Parathyroid adenoma (tissue), 2 donors: ENCODE measurements around the gene KCNA5.

Experiments
- H2AFZ ChIP-seq: fragments of 300-600 bp; sonication (generic); one replicate; pipeline ENCODE4 v1.7.0; 2017; ENCODE audit warnings: antibody characterized with exemption, mild to moderate bottlenecking
- H3K27ac ChIP-seq: fragments of 300-600 bp; sonication (generic); one replicate; pipeline ENCODE4 v1.7.0; 2017
- H3K27me3 ChIP-seq: fragments of 300-600 bp; sonication (generic); one replicate; pipeline ENCODE4 v1.7.0; 2017; ENCODE audit warnings: low read length; ENCODE audit not compliant: control insufficient read depth, insufficient read depth
- H3K36me3 ChIP-seq: fragments of 300-600 bp; sonication (generic); one replicate; pipeline ENCODE4 v1.7.0; 2017; ENCODE audit warnings: low read length; ENCODE audit not compliant: control insufficient read depth, insufficient read depth
- H3K4me1 ChIP-seq: fragments of 300-600 bp; sonication (generic); one replicate; pipeline ENCODE4 v1.7.0; 2017; ENCODE audit warnings: control low read depth
- H3K4me2 ChIP-seq: fragments of 300-600 bp; sonication (generic); one replicate; pipeline ENCODE4 v1.7.0; 2017; ENCODE audit warnings: low read length
- H3K4me3 ChIP-seq: fragments of 300-600 bp; sonication (generic); one replicate; pipeline ENCODE4 v1.7.0; 2017; ENCODE audit warnings: low read depth, low read length
- H3K79me2 ChIP-seq: fragments of 300-600 bp; sonication (generic); one replicate; pipeline ENCODE4 v1.7.0; 2017; ENCODE audit warnings: control low read depth
- H3K9ac ChIP-seq: fragments of 300-600 bp; sonication (generic); one replicate; pipeline ENCODE4 v1.7.0; 2017; ENCODE audit warnings: mild to moderate bottlenecking
- H3K9me3 ChIP-seq: fragments of 300-600 bp; sonication (generic); one replicate; pipeline ENCODE4 v1.7.0; 2017; ENCODE audit warnings: low read length; ENCODE audit not compliant: control insufficient read depth
- CTCF ChIP-seq: fragments of 300-600 bp; sonication (generic); IDR thresholded peaks from one replicate; pipeline ENCODE4 v1.7.0; 2017; ENCODE audit warnings: antibody characterized with exemption, mild to moderate bottlenecking
- donor health status: primary hyperparathyroidism.

The KCNA5 gene

GRCh38 chr12:5064913-5065490 lies 21.3 kb downstream of the KCNA5 start:
- no peak for TF ChIP-seq CTCF
- Histone ChIP-seq H3K4me2 (no peak overlapping the region), H3K4me3 (no peak overlapping the region), H3K79me2 (no peaks in the 10 kb centered on the region), H3K27ac (no peak overlapping the region), H3K36me3 (no peaks in the 10 kb centered on the region), H3K9me3 (no peaks in the 10 kb centered on the region), H3K4me1 (no peaks in the 10 kb centered on the region), H3K27me3 (no peaks in the 10 kb centered on the region), H3K9ac (no peak overlapping the region), H2AFZ (no peak overlapping the region)

- H3K9me3 ChIP-seq: no peaks in the 10 kb centered on the region
- no peaks in the 10 kb centered on the region for H3K79me2 ChIP-seq
- no peak overlapping the region for H3K27ac ChIP-seq
- no peak overlapping the region for H2AFZ ChIP-seq
- H3K9ac ChIP-seq: no peak overlapping the region
- H3K4me3 ChIP-seq: no peak overlapping the region
- no peaks in the 10 kb centered on the region for H3K4me1 ChIP-seq
- H3K4me2 ChIP-seq: no peak overlapping the region
- H3K27me3 ChIP-seq: no peaks in the 10 kb centered on the region
- no peak for TF ChIP-seq CTCF
- H3K36me3 ChIP-seq: no peaks in the 10 kb centered on the region
Observed at GRCh38 chr12:5066251-5066650, 22.6 kb downstream of the KCNA5 start.

- no peak for TF ChIP-seq CTCF
- no peak overlapping the region for H2AFZ ChIP-seq
- no peak overlapping the region for H3K4me2 ChIP-seq
- no peak overlapping the region for H3K4me3 ChIP-seq
- no peaks in the 10 kb centered on the region for H3K4me1 ChIP-seq
- H3K79me2 ChIP-seq: no peaks in the 10 kb centered on the region
- H3K9me3 ChIP-seq: no peaks in the 10 kb centered on the region
- no peak overlapping the region for H3K9ac ChIP-seq
- H3K27me3 ChIP-seq: no peaks in the 10 kb centered on the region
- no peak overlapping the region for H3K27ac ChIP-seq
- H3K36me3 ChIP-seq: no peaks in the 10 kb centered on the region
Observed at GRCh38 chr12:5068126-5068525, 24.4 kb downstream of the KCNA5 start.

- Histone ChIP-seq H3K4me3 (no peak overlapping the region), H3K9ac (no peak overlapping the region), H3K27me3 (no peaks in the 10 kb centered on the region), H3K4me2 (no peak overlapping the region), H3K4me1 (no peaks in the 10 kb centered on the region), H2AFZ (no peak overlapping the region), H3K36me3 (no peaks in the 10 kb centered on the region), H3K27ac (no peak overlapping the region), H3K79me2 (no peaks in the 10 kb centered on the region), H3K9me3 (no peaks in the 10 kb centered on the region)
- TF ChIP-seq CTCF: no peak
Observed at GRCh38 chr12:5068619-5069018, 24.9 kb downstream of the KCNA5 start.

- Histone ChIP-seq H3K36me3 (no peaks in the 10 kb centered on the region), H3K4me3 (no peak overlapping the region), H2AFZ (no peak overlapping the region), H3K27ac (no peak overlapping the region), H3K4me1 (no peaks in the 10 kb centered on the region), H3K27me3 (no peaks in the 10 kb centered on the region), H3K79me2 (no peaks in the 10 kb centered on the region), H3K9me3 (no peaks in the 10 kb centered on the region), H3K4me2 (no peak overlapping the region), H3K9ac (no peak overlapping the region)
- TF ChIP-seq CTCF: no peak
Observed at GRCh38 chr12:5070090-5070489, 26.4 kb downstream of the KCNA5 start.
